Thoracic aorta (tissue), 2 donors: ENCODE data around the gene GAD2. TPM values are rescaled to one million over a fixed set of nuclear protein-coding genes. Genes with fewer than 3 reads are reported as not detected.

Experiments
- ATAC-seq: fragments of 150-250 bp; one replicate; pipeline ENCODE4 v1.8.0; 2017; ENCODE audit warnings: low read depth; ENCODE audit not compliant: insufficient number of reproducible peaks, low FRiP score
- DNase-seq: peaks from one replicate; pipeline ENCODE4 v3.0.0-alpha.2; 2020; ENCODE audit warnings: low spot score
- H3K27ac ChIP-seq, 2 donors: fragments of 200-600 bp; sonication (generic); 1 replicate in 1 of 2; 2 replicates in 1 of 2; pipeline ENCODE4 v1.5.1; 2016; ENCODE audit warnings: mild to moderate bottlenecking in 2 of 2, moderate library complexity in 2 of 2
- H3K27me3 ChIP-seq: fragments of 200-600 bp; sonication (generic); replicated peaks from 2 replicates; pipeline ENCODE4 v1.6.0; 2016; ENCODE audit warnings: mild to moderate bottlenecking; ENCODE audit not compliant: insufficient read depth
- H3K36me3 ChIP-seq: fragments of 200-600 bp; sonication (generic); one replicate; pipeline ENCODE4 v1.5.1; 2016
- H3K4me1 ChIP-seq, 2 donors: fragments of 200-600 bp; sonication (generic); 1 replicate in 1 of 2; 2 replicates in 1 of 2; pipeline versions ENCODE4 v1.5.1 to v1.6.0; 2016; ENCODE audit warnings: low read depth in 2 of 2, mild to moderate bottlenecking in 1 of 2; ENCODE audit not compliant: control insufficient read depth in 1 of 2
- H3K4me3 ChIP-seq: fragments of 200-600 bp; sonication (generic); 2 replicates; pipeline ENCODE4 v1.5.1; 2016; ENCODE audit warnings: mild to moderate bottlenecking
- H3K9me3 ChIP-seq: fragments of 200-600 bp; sonication (generic); 2 replicates; pipeline ENCODE4 v1.5.1; 2016
- CTCF ChIP-seq: fragments of 200-600 bp; sonication (generic); IDR thresholded peaks from one replicate; pipeline ENCODE4 v1.5.1; 2019; ENCODE audit warnings: antibody characterized with exemption
- total RNA-seq, 2 donors: library from RNA; depleted of rRNA; stranded (reverse); fragments of >200 nt; gene quantifications; one replicate each; pipeline versions ENCODE4 v1.1.0 to v1.2.3, GENCODE V29; 2016

The GAD2 gene
- total RNA-seq, 2 donors from 2014 or later: not detected

DNA sequence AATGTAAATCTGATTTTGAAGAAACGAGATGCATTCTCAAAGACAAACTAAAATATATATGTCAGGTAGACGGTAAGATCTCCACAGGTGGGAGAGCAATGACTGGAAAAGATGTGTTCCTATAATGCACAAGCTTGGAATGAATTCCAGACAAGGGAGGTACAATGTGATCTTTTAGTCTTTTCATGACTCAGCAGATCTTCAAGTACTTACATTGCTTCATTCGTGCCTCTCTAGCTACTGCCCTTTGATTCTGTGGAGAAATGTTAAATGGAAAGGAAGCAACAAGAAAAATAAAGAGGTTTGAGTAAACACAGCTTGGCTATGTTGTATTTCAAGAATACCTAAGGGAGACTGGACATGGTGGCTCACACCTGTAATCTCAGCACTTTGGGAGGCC is 106.6 kb downstream of the GAD2 start:
- DNase-seq (no peak), ATAC-seq (no peak)
- Histone ChIP-seq H3K27ac (no peak overlapping the region), H3K36me3 (no peaks in the 10 kb centered on the region), H3K9me3 (no peaks in the 10 kb centered on the region), H3K27me3 (no peaks in the 10 kb centered on the region), H3K4me3 (no peak overlapping the region), H3K4me1 (no peaks in the 10 kb centered on the region)
- no peak for TF ChIP-seq CTCF

DNA sequence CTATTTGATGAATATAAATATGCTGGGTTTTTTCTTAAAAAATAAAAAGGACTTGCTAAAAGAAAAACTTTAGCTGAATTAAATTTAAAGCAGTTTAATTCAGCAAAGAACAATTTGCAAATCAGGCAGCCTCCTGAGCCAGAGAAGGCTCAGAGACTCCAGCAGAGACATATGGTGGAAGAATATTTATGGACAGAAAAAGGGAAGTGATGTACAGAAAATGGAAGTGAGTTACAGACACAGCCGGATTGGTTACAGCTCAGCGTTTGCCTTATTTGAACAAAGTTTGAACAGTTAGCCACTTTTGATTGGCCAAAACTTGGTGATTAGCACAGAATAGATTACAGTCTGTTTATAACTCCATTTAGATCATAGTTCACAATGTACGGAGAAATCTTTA is 110.3 kb downstream of the GAD2 start:
- no peaks in the 10 kb centered on the region for H3K4me1 ChIP-seq
- H3K27ac ChIP-seq: no peak overlapping the region
- no peaks in the 10 kb centered on the region for H3K9me3 ChIP-seq
- no peaks in the 10 kb centered on the region for H3K27me3 ChIP-seq
- ATAC-seq (no peak), DNase-seq (no peak)
- no peak overlapping the region for H3K4me3 ChIP-seq
- H3K36me3 ChIP-seq: no peaks in the 10 kb centered on the region
- no peak for TF ChIP-seq CTCF

- H3K4me3 ChIP-seq: no peak overlapping the region
- H3K27me3 ChIP-seq: no peaks in the 10 kb centered on the region
- no peak for DNase-seq
- no peaks in the 10 kb centered on the region for H3K4me1 ChIP-seq
- no peak for TF ChIP-seq CTCF
- H3K27ac ChIP-seq: no peak overlapping the region
- H3K9me3 ChIP-seq: no peaks in the 10 kb centered on the region
- H3K36me3 ChIP-seq: no peaks in the 10 kb centered on the region
- no peak for ATAC-seq
These were observed 111.2 kb downstream of the GAD2 start for GRCh38 chr10:26327811-26328210.

DNA sequence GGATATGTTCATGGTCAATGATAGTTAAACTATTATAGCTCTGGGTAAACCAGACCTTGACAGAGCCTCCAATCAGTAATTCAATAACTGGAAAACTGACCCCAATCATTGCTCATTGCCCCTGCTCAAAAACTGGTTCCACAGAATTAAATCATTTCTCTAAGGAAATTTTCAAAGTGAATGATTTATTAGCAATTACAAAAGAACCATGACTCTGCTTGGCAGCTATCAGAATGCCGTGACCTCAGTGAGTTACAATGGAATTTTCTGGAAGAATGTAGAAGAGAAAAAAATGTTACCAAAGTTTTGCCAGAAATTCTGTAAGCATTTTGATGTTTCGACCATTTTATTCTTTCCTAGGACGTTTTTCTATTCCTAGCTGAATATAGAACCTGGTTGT is 114.8 kb downstream of the GAD2 start:
- Histone ChIP-seq H3K4me1 (no peaks in the 10 kb centered on the region), H3K9me3 (peaks cover 7% of the 10 kb centered on the region), H3K27ac (no peak overlapping the region), H3K27me3 (no peaks in the 10 kb centered on the region), H3K4me3 (no peak overlapping the region), H3K36me3 (no peaks in the 10 kb centered on the region)
- no peak for ATAC-seq
- no peak for TF ChIP-seq CTCF
- DNase-seq: no peak

GRCh38 chr10:26334232-26334931 is 117.8 kb downstream of the GAD2 start:
- no peak overlapping the region for H3K4me3 ChIP-seq
- H3K27ac ChIP-seq: no peak overlapping the region
- ATAC-seq: no peak
- H3K36me3 ChIP-seq: no peaks in the 10 kb centered on the region
- peaks cover 7% of the 10 kb centered on the region for H3K9me3 ChIP-seq
- no peak for DNase-seq
- no peaks in the 10 kb centered on the region for H3K27me3 ChIP-seq
- H3K4me1 ChIP-seq: no peaks in the 10 kb centered on the region
- no peak for TF ChIP-seq CTCF
